HEK293T (cell line): ENCODE measurements around the gene FAM120A.

Source experiments
- CTCF ChIA-PET: fragments of 350-600 bp; formaldehyde crosslinking; extraction: SDS; loops from one replicate; lab custom pipeline; 2021; ENCODE audit warnings: antibody characterized with exemption, inconsistent platforms; lab: Yijun Ruan, JAX
- POLR2A ChIA-PET: fragments of 350-600 bp; formaldehyde crosslinking; extraction: SDS; loops from one replicate; lab custom pipeline; 2020; ENCODE audit warnings: antibody characterized with exemption, inconsistent platforms; lab: Yijun Ruan, JAX
- DNase-seq: peaks from one replicate; pipeline ENCODE4 v3.0.0; 2012; ENCODE audit warnings: mixed read lengths; ENCODE audit errors: extremely low spot score
- ARNT ChIP-seq: fragments of 450-650 bp; IDR thresholded peaks from 2 replicates; pipeline ENCODE4 v1.6.1; 2017; ENCODE audit warnings: mild to moderate bottlenecking
- BHLHE40 ChIP-seq: fragments of 450-650 bp; IDR thresholded peaks from 2 replicates; pipeline ENCODE4 v1.6.1; 2016; ENCODE audit warnings: mild to moderate bottlenecking, moderate library complexity, borderline replicate concordance
- CTBP1 ChIP-seq: fragments of 450-650 bp; IDR thresholded peaks from 2 replicates; pipeline ENCODE4 v1.6.1; 2016; ENCODE audit warnings: borderline replicate concordance
- ELF4 ChIP-seq: fragments of 450-650 bp; IDR thresholded peaks from 2 replicates; pipeline ENCODE4 v1.6.1; 2017; ENCODE audit warnings: antibody characterized with exemption
- FOXA1 ChIP-seq: fragments of 450-650 bp; IDR thresholded peaks from 2 replicates; pipeline ENCODE4 v1.6.1; 2016; ENCODE audit warnings: mild to moderate bottlenecking
- FOXK2 ChIP-seq: fragments of 450-650 bp; IDR thresholded peaks from 2 replicates; pipeline ENCODE4 v1.6.1; 2016; ENCODE audit warnings: mild to moderate bottlenecking
- FOXM1 ChIP-seq: fragments of 450-650 bp; IDR thresholded peaks from 2 replicates; pipeline ENCODE4 v1.6.1; 2017; ENCODE audit warnings: mild to moderate bottlenecking, borderline replicate concordance
- HDGF ChIP-seq: fragments of 450-650 bp; IDR thresholded peaks from 2 replicates; pipeline ENCODE4 v1.6.1; 2017; ENCODE audit warnings: antibody characterized with exemption, borderline replicate concordance
- L3MBTL2 ChIP-seq: fragments of 450-650 bp; conservative IDR thresholded peaks from 2 replicates; pipeline ENCODE4 v1.6.1; 2016; ENCODE audit warnings: mild to moderate bottlenecking
- LEF1 ChIP-seq: fragments of 450-650 bp; IDR thresholded peaks from 2 replicates; pipeline ENCODE4 v1.6.1; 2017; ENCODE audit warnings: mild to moderate bottlenecking, borderline replicate concordance
- NFRKB ChIP-seq: fragments of 450-650 bp; IDR thresholded peaks from 2 replicates; pipeline ENCODE4 v1.6.1; 2016; ENCODE audit warnings: mild to moderate bottlenecking, moderate library complexity
- PKNOX1 ChIP-seq: fragments of 450-650 bp; IDR thresholded peaks from 2 replicates; pipeline ENCODE4 v1.6.1; 2016
- SP1 ChIP-seq: fragments of 450-650 bp; IDR thresholded peaks from 2 replicates; pipeline ENCODE4 v1.6.1; 2017
- SUZ12 ChIP-seq: fragments of 450-650 bp; IDR thresholded peaks from 2 replicates; pipeline ENCODE4 v1.6.1; 2016; ENCODE audit warnings: mild to moderate bottlenecking
- TARDBP ChIP-seq: fragments of 450-650 bp; IDR thresholded peaks from 2 replicates; pipeline ENCODE4 v1.6.1; 2016
- ZNF384 ChIP-seq: fragments of 450-650 bp; IDR thresholded peaks from 2 replicates; pipeline ENCODE4 v1.6.1; 2016

Gene FAM120A

GRCh38 chr9:93577078-93577974 lies 125.8 kb downstream of the FAM120A start:
- TF ChIP-seq TARDBP (no peak), SUZ12 (no peak), L3MBTL2 (no peak), LEF1 (no peak), NFRKB (no peak), FOXA1 (no peak), ZNF384 (no peak), ARNT (no peak), FOXM1 (no peak), BHLHE40 (no peak), FOXK2 (no peak), SP1 (no peak)
- POLR2A ChIA-PET = interaction anchor here (1.1 kb wide), 1 partner anchor 11 kb away, joined by 6 read pairs; no protein-coding TSS in a partner anchor
- DNase-seq = no peak

GRCh38 chr9:93577975-93578682 lies 126.6 kb downstream of the FAM120A start:
- CTCF ChIA-PET = no interaction called here
- POLR2A ChIA-PET = interaction anchor here (1.1 to 1.4 kb wide), 2 partner anchors 11 to 12 kb away, joined by 6 to 9 read pairs; no protein-coding TSS in a partner anchor
- TF ChIP-seq FOXA1 (no peak), HDGF (no peak), ZNF384 (no peak), NFRKB (no peak), ARNT (no peak), ELF4 (no peak), FOXK2 (no peak), TARDBP (no peak)
- no peak for DNase-seq

More at GRCh38 chr9:93577078-93577974, 125.8 kb downstream of the FAM120A start:
- CTCF ChIA-PET = no interaction called here

- TF ChIP-seq CTBP1 (no peak), ZNF384 (no peak), L3MBTL2 (no peak), FOXM1 (no peak), PKNOX1 (no peak), LEF1 (no peak), ARNT (no peak), HDGF (no peak), FOXK2 (no peak), SUZ12 (no peak), ELF4 (no peak), BHLHE40 (no peak)
- ChIA-PET CTCF (no interaction called here), POLR2A (interaction anchor here (1.4 kb wide), 1 partner anchor 12 kb away, joined by 9 read pairs; no protein-coding TSS in a partner anchor)
- DNase-seq = no peak
Measured at GRCh38 chr9:93578844-93579243, 127.4 kb downstream of the FAM120A start.

- TF ChIP-seq NFRKB (no peak), FOXM1 (no peak), LEF1 (no peak), PKNOX1 (no peak), ELF4 (no peak), FOXK2 (no peak)
- DNase-seq = no peak
- ChIA-PET POLR2A (no interaction called here), CTCF (no interaction called here)
Measured at GRCh38 chr9:93579711-93580516, 128.4 kb downstream of the FAM120A start.

GRCh38 chr9:93580654-93581380 lies 129.3 kb downstream of the FAM120A start:
- CTCF ChIA-PET = no interaction called here
- no peak for DNase-seq
- POLR2A ChIA-PET = interaction anchor here (1.8 kb wide), 1 partner anchor 15 kb away, joined by 5 read pairs; no protein-coding TSS in a partner anchor
- TF ChIP-seq FOXM1 (no peak), BHLHE40 (no peak), PKNOX1 (no peak), SP1 (no peak), SUZ12 (no peak), ELF4 (no peak), LEF1 (no peak), FOXK2 (no peak), ARNT (no peak), L3MBTL2 (no peak), FOXA1 (no peak), ZNF384 (no peak), NFRKB (no peak), CTBP1 (no peak)
